HepG2 (cell line): ENCODE results near the gene PLEKHG2. TPM values are rescaled to one million over a fixed set of nuclear protein-coding genes. Genes with fewer than 3 reads are reported as not detected.

ENCODE experiments used
- CCAR2 ChIP-seq: fragments of 200-400 bp; formaldehyde crosslinking; optimal IDR thresholded peaks from 2 replicates; pipeline ENCODE3; 2018; ENCODE audit warnings: low read depth, mild to moderate bottlenecking, low read length, moderate library complexity
- DNMT3B ChIP-seq: conservative IDR thresholded peaks from 2 replicates; pipeline ENCODE4 v1.6.1; 2016; ENCODE audit warnings: missing biosample characterization, control low read depth
- FOXM1 ChIP-seq: sonication (generic); formaldehyde crosslinking; IDR thresholded peaks from 2 replicates; pipeline ENCODE4 v1.5.0; 2020; ENCODE audit warnings: missing genetic modification reagents
- MATR3 ChIP-seq: sonication (generic); formaldehyde crosslinking; IDR thresholded peaks from 2 replicates; pipeline ENCODE4 v1.4.0; 2020; ENCODE audit warnings: missing genetic modification reagents
- MTF2 ChIP-seq: sonication (generic); formaldehyde crosslinking; IDR thresholded peaks from 2 replicates; pipeline ENCODE4 v1.5.0; 2020; ENCODE audit warnings: missing genetic modification reagents, borderline replicate concordance
- POGZ ChIP-seq: sonication (generic); formaldehyde crosslinking; IDR thresholded peaks from 2 replicates; pipeline ENCODE4 v1.4.0; 2020; ENCODE audit warnings: mild to moderate bottlenecking, missing genetic modification reagents
- RFX3 ChIP-seq: IDR thresholded peaks from 2 replicates; pipeline ENCODE4 v1.6.1; 2016; ENCODE audit warnings: missing biosample characterization, missing genetic modification reagents
- SIX1 ChIP-seq: sonication (generic); formaldehyde crosslinking; IDR thresholded peaks from 2 replicates; pipeline ENCODE4 v1.4.0; 2020; ENCODE audit warnings: missing genetic modification reagents, borderline replicate concordance
- XRCC5 ChIP-seq: fragments of 200-400 bp; formaldehyde crosslinking; optimal IDR thresholded peaks from 2 replicates; pipeline ENCODE3; 2017; ENCODE audit warnings: mild to moderate bottlenecking, low read length
- ZFP41 ChIP-seq: sonication (generic); formaldehyde crosslinking; IDR thresholded peaks from 2 replicates; pipeline ENCODE4 v1.4.0; 2020; ENCODE audit warnings: mild to moderate bottlenecking, missing genetic modification reagents, borderline replicate concordance
- ZKSCAN1 ChIP-seq: fragments of 150-350 bp; IDR thresholded peaks from 2 replicates; pipeline ENCODE4 v1.6.1; 2014; ENCODE audit warnings: low read length
- ZNF121 ChIP-seq: sonication (generic); formaldehyde crosslinking; IDR thresholded peaks from 2 replicates; pipeline ENCODE4 v1.5.0; 2020; ENCODE audit warnings: mild to moderate bottlenecking, missing genetic modification reagents
- ZNF274 ChIP-seq: sonication (generic); formaldehyde crosslinking; IDR thresholded peaks from 2 replicates; pipeline ENCODE4 v1.5.1; 2020; ENCODE audit warnings: mild to moderate bottlenecking, missing genetic modification reagents
- ZNF430 ChIP-seq: sonication (generic); formaldehyde crosslinking; IDR thresholded peaks from 2 replicates; pipeline ENCODE4 v1.9.0; 2021; ENCODE audit warnings: mild to moderate bottlenecking, missing genetic modification reagents
- ZNF737 ChIP-seq: sonication (generic); formaldehyde crosslinking; IDR thresholded peaks from 2 replicates; pipeline ENCODE4 v1.5.0; 2020; ENCODE audit warnings: missing genetic modification reagents, mild to moderate bottlenecking, borderline replicate concordance
- ZNF749 ChIP-seq: sonication (generic); formaldehyde crosslinking; IDR thresholded peaks from 2 replicates; pipeline ENCODE4 v1.8.0; 2022; ENCODE audit warnings: mild to moderate bottlenecking, missing genetic modification reagents, moderate library complexity, borderline replicate concordance
- ZNF768 ChIP-seq: sonication (generic); formaldehyde crosslinking; IDR thresholded peaks from 2 replicates; pipeline ENCODE4 v1.4.0; 2020; ENCODE audit warnings: missing genetic modification reagents
- ZSCAN29 ChIP-seq: sonication (generic); formaldehyde crosslinking; conservative IDR thresholded peaks from 2 replicates; pipeline ENCODE4 v1.4.0; 2020; ENCODE audit warnings: mild to moderate bottlenecking, missing genetic modification reagents
- ZSCAN9 ChIP-seq: IDR thresholded peaks from 2 replicates; pipeline ENCODE4 v1.6.1; 2016; ENCODE audit warnings: borderline replicate concordance
- polyA plus RNA-seq, 8 experiments: library from polyadenylated mRNA; depleted of rRNA in 3 of 8; stranded (reverse) in 7 of 8; unstranded in 1 of 8; fragments of >200 nt; fragmentation: Illumina TruSeq in 4 of 8; extraction: Trizol in 4 of 8; gene quantifications; 2 replicates each; pipeline versions ENCODE4 v1.2.1 to v1.2.3, GENCODE V29; 2011 to 2016; ENCODE audit warnings: low read depth in 4 of 8, missing spikeins in 1 of 8, mixed read lengths in 1 of 8; ENCODE audit not compliant: insufficient read depth in 1 of 8
- total RNA-seq, 5 experiments: library from RNA; depleted of rRNA; stranded (reverse); fragments of >200 nt; fragmentation: Illumina TruSeq; extraction: Trizol; gene quantifications; 2 replicates each; pipeline ENCODE4 v1.2.3, GENCODE V29; 2016; ENCODE audit warnings: low read depth in 1 of 5
- TF ChIP-seq, protein P1 (sequence below): IDR thresholded peaks from 2 replicates; pipeline ENCODE4 v1.6.1; 2016; ENCODE audit warnings: mild to moderate bottlenecking, missing biosample characterization, missing genetic modification reagents
- TF ChIP-seq, protein P2 (sequence below): IDR thresholded peaks from 2 replicates; pipeline ENCODE4 v1.6.1; 2018; ENCODE audit warnings: missing genetic modification reagents
- TF ChIP-seq, protein P3 (sequence below): sonication (generic); formaldehyde crosslinking; IDR thresholded peaks from 2 replicates; pipeline ENCODE4 v1.8.0; 2022; ENCODE audit warnings: mild to moderate bottlenecking, missing genetic modification reagents, borderline replicate concordance
- TF ChIP-seq, protein P4 (sequence below): sonication (generic); formaldehyde crosslinking; IDR thresholded peaks from 2 replicates; pipeline ENCODE4 v1.5.0; 2020; ENCODE audit warnings: mild to moderate bottlenecking, missing genetic modification reagents

Gene PLEKHG2
- total and polyA plus RNA-seq, 2 of the 13 experiments (the other 11 are each of a cell fraction or from before 2014, with no cell fraction given), result 3.6 to 6.8 TPM

DNA sequence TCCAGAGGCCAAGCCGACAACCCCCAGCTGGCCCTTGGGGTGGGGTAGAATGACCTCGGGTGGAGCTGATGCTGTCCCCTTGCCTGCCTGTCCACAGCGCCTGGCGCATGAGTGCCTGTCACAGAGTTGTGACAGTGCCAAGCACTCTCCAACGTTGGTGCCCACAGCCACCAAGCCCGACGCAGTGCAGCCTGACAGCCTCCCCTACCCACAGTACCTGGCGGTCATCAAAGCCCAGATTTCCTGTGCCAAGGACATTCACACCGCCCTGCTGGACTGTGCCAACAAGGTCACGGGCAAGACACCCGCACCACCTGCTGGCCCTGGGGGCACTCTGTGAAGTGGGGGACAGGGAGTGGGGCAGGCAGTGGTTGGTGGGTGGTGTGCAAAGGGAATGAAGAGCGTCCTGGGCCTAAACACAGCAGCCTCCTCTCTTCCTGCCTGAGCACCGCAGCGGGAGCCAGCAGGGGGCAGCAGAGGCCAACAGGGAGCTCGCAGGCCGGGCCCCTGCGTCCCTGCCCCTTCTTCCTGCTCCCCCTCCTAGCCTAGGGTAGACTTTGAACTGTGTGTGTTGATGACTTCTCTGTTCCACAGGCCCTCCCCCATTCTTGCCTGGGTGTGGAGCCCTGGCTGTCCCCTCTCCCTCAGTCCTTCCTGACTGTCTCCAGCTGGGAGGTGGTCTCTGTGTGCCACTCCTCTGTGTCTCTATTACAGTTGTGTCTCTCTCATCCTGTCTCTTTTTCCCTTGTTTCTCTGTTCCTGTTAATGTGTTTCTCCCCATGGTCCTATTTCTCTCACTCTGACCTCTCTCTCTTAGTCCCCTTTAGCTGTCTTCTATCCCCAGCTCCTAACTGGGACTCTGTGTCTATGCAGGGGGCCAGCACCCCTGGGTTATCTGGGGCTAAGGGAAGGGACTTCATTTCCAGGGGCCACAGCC lies 14.8 kb upstream of the PLEKHG2 start (continued):
- TF ChIP-seq DNMT3B (CRISPR knock-in tag) (0 out of 2 replicates have a peak, but pooled peaks have one; percentile 54), SIX1 (CRISPR knock-in tag) (peak; percentile 58; the same call in 1 of the 2 replicates), ZSCAN9 (peak; percentile 74), MATR3 (CRISPR knock-in tag) (no peak), XRCC5 (peak; percentile 91), ZNF749 (no peak), CCAR2 (no peak), ZFP41 (no peak), ZNF121 (peak; percentile 85), ZNF768 (CRISPR knock-in tag) (peak; percentile 98), ZNF274 (peak; percentile 91; the same call in 1 of the 2 replicates), MTF2 (CRISPR knock-in tag) (no peak), RFX3 (CRISPR knock-in tag) (no peak), ZNF430 (CRISPR knock-in tag) (peak; percentile 77; the same call in 1 of the 2 replicates), ZKSCAN1 (no peak), POGZ (peak; percentile 42; the same call in 1 of the 2 replicates), FOXM1 (no peak), ZSCAN29 (CRISPR knock-in tag) (no peak), ZNF737 (CRISPR knock-in tag) (no peak)
- TF ChIP-seq, protein P1, sequence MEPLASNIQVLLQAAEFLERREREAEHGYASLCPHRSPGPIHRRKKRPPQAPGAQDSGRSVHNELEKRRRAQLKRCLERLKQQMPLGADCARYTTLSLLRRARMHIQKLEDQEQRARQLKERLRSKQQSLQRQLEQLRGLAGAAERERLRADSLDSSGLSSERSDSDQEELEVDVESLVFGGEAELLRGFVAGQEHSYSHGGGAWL (CRISPR knock-in tag), result peak; percentile 29; the same call in 1 of the 2 replicates
- TF ChIP-seq, protein P2, sequence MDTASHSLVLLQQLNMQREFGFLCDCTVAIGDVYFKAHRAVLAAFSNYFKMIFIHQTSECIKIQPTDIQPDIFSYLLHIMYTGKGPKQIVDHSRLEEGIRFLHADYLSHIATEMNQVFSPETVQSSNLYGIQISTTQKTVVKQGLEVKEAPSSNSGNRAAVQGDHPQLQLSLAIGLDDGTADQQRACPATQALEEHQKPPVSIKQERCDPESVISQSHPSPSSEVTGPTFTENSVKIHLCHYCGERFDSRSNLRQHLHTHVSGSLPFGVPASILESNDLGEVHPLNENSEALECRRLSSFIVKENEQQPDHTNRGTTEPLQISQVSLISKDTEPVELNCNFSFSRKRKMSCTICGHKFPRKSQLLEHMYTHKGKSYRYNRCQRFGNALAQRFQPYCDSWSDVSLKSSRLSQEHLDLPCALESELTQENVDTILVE (CRISPR knock-in tag), result peak; percentile 86
- TF ChIP-seq, protein P3, sequence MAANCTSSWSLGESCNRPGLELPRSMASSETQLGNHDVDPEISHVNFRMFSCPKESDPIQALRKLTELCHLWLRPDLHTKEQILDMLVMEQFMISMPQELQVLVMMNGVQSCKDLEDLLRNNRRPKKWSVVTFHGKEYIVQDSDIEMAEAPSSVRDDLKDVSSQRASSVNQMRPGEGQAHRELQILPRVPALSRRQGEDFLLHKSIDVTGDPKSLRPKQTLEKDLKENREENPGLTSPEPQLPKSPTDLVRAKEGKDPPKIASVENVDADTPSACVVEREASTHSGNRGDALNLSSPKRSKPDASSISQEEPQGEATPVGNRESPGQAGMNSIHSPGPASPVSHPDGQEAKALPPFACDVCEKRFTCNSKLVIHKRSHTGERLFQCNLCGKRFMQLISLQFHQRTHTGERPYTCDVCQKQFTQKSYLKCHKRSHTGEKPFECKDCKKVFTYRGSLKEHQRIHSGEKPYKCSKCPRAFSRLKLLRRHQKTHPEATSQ (CRISPR knock-in tag), result no peak
- TF ChIP-seq, protein P4, sequence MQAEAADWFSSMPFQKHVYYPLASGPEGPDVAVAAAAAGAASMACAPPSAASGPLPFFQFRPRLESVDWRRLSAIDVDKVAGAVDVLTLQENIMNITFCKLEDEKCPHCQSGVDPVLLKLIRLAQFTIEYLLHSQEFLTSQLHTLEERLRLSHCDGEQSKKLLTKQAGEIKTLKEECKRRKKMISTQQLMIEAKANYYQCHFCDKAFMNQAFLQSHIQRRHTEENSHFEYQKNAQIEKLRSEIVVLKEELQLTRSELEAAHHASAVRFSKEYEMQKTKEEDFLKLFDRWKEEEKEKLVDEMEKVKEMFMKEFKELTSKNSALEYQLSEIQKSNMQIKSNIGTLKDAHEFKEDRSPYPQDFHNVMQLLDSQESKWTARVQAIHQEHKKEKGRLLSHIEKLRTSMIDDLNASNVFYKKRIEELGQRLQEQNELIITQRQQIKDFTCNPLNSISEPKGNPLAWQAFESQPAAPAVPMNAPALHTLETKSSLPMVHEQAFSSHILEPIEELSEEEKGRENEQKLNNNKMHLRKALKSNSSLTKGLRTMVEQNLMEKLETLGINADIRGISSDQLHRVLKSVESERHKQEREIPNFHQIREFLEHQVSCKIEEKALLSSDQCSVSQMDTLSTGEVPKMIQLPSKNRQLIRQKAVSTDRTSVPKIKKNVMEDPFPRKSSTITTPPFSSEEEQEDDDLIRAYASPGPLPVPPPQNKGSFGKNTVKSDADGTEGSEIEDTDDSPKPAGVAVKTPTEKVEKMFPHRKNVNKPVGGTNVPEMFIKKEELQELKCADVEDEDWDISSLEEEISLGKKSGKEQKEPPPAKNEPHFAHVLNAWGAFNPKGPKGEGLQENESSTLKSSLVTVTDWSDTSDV (CRISPR knock-in tag), result no peak
